ENCODE results near the gene PRAMEF5.
"Not testable (repeated sequence)": the region's sequence is repeated elsewhere in the genome, so short reads cannot be mapped to it uniquely, and the experiment has no call there.

Gene PRAMEF5

DNA sequence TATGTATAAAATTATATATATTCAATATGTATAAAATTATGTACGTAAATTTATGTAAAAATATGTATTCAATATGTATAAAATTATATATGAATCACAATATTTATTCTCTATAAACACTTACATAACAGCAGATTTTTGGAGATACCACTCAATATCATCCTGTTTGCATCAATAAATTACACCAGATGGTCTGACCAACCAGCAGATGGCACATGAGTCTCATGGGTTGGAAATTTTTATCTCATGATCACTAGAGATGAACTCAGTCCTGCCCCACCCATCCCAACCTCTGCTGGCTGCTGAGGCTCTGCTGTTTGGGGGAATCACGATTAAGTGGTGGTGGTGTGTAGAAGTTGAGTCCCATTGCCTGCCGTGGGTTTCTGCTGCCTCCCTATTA is 25.6 kb downstream of the PRAMEF5 start:
- not testable (repeated sequence) for DNase-seq

DNA sequence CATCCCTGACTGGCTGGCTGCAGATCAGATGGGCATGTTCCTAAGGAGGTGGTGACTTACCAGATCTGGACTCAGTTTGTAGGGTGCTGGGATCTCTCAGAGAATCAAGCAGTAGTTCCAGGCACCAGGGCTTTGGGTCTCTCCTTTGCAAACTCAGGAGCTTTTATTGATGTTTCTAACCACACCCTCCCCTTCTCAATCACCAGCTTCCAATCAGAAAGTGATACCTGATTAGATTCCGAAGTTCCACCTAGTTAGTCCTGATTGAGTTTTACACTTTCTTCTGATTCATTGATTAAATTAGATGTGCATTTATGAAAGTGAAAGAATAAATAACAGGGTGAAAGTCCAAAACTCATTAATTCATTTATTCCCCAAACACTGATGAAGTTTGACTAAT is 31.0 kb downstream of the PRAMEF5 start, which contains the start of gene PRAMEF8:
Gene PRAMEF8, minus strand, starts transcription at position 101 of the 400 bp plus-strand sequence. CDS start 1,046 bp downstream, outside the sequence.
- DNase-seq = not testable (repeated sequence)

DNA sequence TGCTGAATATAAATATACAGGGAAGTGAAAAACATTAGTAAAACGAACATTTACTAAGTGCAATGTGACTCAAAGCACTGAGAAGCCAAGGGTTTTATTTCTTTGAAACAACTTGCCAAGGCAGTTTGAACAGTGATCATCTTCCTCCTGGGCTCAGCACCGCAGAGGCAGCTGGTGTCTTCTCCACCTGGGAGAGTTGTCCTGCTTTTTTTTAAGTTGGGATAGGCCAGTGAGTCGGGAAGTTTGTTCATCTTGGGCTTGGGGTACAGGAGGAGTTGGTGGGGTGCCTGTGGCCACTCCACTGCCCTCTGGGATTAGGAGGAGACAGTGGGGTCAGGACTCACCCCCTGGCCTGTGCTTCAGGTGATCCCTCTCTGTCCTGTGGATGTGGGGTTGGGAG is 35.0 kb downstream of the PRAMEF5 start:
- DNase-seq = not testable (repeated sequence)

GRCh38 chr1:13297216-13297931 is 43.4 kb downstream of the PRAMEF5 start:
- not testable (repeated sequence) for DNase-seq

DNA sequence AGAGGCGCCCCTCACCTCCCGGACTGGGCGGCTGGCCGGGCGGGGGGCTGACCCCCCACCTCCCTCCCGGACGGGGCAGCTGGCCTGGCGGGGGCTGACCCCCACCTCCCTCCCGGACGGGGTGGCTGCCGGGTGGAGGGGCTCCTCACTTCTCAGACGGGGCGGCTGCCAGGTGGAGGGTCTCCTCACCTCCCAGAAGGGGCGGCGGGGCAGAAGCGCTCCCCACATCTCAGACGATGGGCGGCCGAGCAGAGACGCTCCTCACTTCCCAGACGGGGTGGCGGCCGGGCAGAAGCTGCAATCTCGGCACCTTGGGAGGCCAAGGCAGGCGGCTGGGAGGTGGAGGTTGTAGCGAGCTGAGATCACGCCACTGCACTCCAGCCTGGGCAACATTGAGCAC is 44.7 kb downstream of the PRAMEF5 start:
- DNase-seq = not testable (repeated sequence)

DNA sequence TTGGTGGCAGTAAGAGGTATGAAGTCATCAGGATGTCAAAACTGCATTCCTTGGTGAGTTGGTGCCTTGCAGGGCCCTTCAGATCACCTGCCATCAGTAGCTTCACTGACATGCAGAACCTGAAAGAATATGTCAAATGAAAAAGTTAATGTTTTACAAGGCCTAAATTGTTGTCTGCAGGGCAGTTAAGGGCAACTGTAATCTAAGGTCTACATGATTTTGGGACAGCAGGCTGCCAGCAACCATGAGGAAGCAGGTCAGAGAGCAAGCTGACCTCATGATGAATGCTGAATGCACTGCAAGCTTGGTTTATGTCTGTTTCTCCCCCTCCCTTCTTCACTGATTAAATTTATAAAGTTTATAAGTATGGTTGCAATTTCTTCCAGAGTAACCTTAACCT is 48.2 kb downstream of the PRAMEF5 start:
- DNase-seq = not testable (repeated sequence)

DNA sequence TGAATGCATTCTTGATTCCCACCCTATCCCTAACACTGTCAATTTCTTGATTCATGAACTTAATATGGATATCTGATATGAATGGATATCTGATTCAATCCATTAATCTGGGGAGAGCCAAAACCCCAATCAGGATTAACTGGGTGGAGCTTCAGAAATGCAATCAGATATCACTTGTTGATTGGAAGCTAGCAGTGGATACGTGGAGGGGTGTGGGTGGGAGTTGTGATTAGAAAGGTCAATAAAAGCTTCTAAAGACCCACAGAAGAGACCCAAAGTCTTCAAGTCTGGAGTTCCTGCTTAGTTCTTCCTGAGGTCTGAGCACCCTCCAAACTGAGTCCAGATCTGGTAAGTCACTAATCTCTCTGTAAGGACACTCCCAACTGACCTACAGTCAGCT is 49.2 kb downstream of the PRAMEF5 start, which contains the start of gene PRAMEF33:
Gene PRAMEF33, plus strand, starts transcription at position 301 of the 400 bp plus-strand sequence. CDS start 2,416 bp downstream, outside the sequence.
- not testable (repeated sequence) for DNase-seq

Measured in CD4-positive, alpha-beta T cell treated with Interleukin-12 subunit alpha and Interleukin-12 subunit beta, for 1 hour (primary cell).